Nephron (organoid): ENCODE data around the gene SMIM28.

Experiments
- H3K27ac Mint-ChIP-seq, 3 experiments: 2 replicates each; pipeline ENCODE4 v1.8.0; 2020; ENCODE audit warnings: mixed read lengths in 3 of 3, mild to moderate bottlenecking in 2 of 3, moderate library complexity in 1 of 3
- H3K27me3 Mint-ChIP-seq: 2 replicates; pipeline ENCODE4 v1.8.0; 2021; ENCODE audit warnings: low read depth, mild to moderate bottlenecking, moderate library complexity, mixed read lengths
- H3K36me3 Mint-ChIP-seq: 2 replicates; pipeline ENCODE4 v1.8.0; 2020; ENCODE audit warnings: low read depth, mixed read lengths
- H3K4me1 Mint-ChIP-seq: 2 replicates; pipeline ENCODE4 v1.8.0; 2020; ENCODE audit warnings: mixed read lengths
- H3K4me3 Mint-ChIP-seq, 3 experiments: 2 replicates each; pipeline ENCODE4 v1.8.0; 2020; ENCODE audit warnings: mild to moderate bottlenecking in 3 of 3, mixed read lengths in 3 of 3, moderate library complexity in 2 of 3
- H3K9me3 Mint-ChIP-seq: 2 replicates; pipeline ENCODE4 v1.8.0; 2020; ENCODE audit warnings: mixed read lengths
- CTCF ChIP-seq, 3 experiments: fragments of 200-600 bp; sonication (generic); IDR thresholded peaks; one replicate each; pipeline ENCODE4 v1.5.0; 2021; ENCODE audit warnings: antibody characterized with exemption in 3 of 3; ENCODE audit not compliant: unreplicated experiment in 3 of 3

SMIM28 gene

GRCh38 chr6:138374815-138375214 lies 2.9 kb upstream of the SMIM28 start:
- peaks cover 2% of the 10 kb centered on the region for H3K9me3 Mint-ChIP-seq
- no peak overlapping the region for H3K27ac Mint-ChIP-seq
- peaks cover 6% of the 10 kb centered on the region for H3K4me1 Mint-ChIP-seq
- H3K36me3 Mint-ChIP-seq: no peaks in the 10 kb centered on the region
- no peaks in the 10 kb centered on the region for H3K27me3 Mint-ChIP-seq
- no peak overlapping the region for H3K4me3 Mint-ChIP-seq
- no peak for TF ChIP-seq CTCF (IDR thresholded peaks at IDR 0.05; ENCODE audit: unreplicated experiment in 3 of 3)

DNA sequence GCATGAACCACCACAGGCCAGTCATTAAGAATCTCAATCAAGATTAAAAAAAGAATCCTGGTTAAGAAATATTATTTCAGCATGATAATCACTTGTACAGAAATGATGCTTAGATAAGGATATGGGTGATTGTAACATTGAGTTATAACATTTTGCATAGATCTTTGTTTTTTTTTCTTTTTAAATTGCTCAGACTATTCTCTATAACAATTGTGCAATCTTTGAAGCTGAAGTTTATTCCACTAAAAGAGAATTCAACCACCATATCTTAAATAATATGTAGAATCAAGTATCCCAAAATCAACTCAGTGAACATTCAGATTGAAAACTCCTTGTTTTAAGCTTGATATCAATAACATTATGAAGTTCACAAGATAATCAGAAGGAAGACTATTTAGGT lies 663 bp upstream of the SMIM28 start:
- Mint-ChIP-seq H3K4me3 (no peak overlapping the region), H3K27me3 (no peaks in the 10 kb centered on the region), H3K4me1 (no peaks in the 10 kb centered on the region), H3K36me3 (no peaks in the 10 kb centered on the region), H3K9me3 (no peaks in the 10 kb centered on the region), H3K27ac (no peak overlapping the region)
- no peak for TF ChIP-seq CTCF (IDR thresholded peaks at IDR 0.05; ENCODE audit: unreplicated experiment in 3 of 3)

DNA sequence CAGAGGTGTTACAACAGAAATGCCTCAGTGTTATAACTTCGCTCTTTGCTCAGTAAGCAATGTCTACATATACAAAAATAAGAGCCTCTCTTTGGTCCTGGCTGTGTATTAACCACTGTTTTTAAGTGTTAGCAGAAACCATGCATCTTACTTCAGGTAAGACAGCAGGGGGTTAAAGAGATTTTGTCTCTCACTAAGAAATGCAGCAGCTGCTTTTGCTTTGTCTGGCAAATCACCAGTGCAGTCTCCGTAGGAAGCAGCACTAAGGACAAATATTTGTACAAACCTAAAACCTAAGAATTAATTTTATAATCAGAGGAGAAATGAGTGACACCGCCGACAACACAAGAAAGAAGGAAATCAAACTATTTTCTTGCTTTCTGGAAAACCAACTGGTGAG lies 758 bp downstream of the SMIM28 start:
- Mint-ChIP-seq H3K27ac (no peak overlapping the region), H3K9me3 (no peaks in the 10 kb centered on the region), H3K27me3 (peaks cover 7% of the 10 kb centered on the region), H3K4me1 (no peaks in the 10 kb centered on the region), H3K36me3 (no peaks in the 10 kb centered on the region), H3K4me3 (no peak overlapping the region)
- TF ChIP-seq CTCF (IDR thresholded peaks at IDR 0.05; ENCODE audit: unreplicated experiment in 3 of 3): no peak

GRCh38 chr6:138382498-138383265 lies 5.0 kb downstream of the SMIM28 start:
- H3K9me3 Mint-ChIP-seq: no peaks in the 10 kb centered on the region
- H3K27ac Mint-ChIP-seq: no peak overlapping the region
- no peak overlapping the region for H3K4me3 Mint-ChIP-seq
- no peaks in the 10 kb centered on the region for H3K36me3 Mint-ChIP-seq
- H3K4me1 Mint-ChIP-seq: no peaks in the 10 kb centered on the region
- TF ChIP-seq CTCF (IDR thresholded peaks at IDR 0.05; ENCODE audit: unreplicated experiment in 3 of 3): no peak
- H3K27me3 Mint-ChIP-seq: peaks cover 10% of the 10 kb centered on the region

- Mint-ChIP-seq H3K4me3 (no peak overlapping the region), H3K36me3 (no peaks in the 10 kb centered on the region), H3K27me3 (peaks cover 13% of the 10 kb centered on the region), H3K9me3 (no peaks in the 10 kb centered on the region), H3K27ac (no peak overlapping the region), H3K4me1 (no peaks in the 10 kb centered on the region)
- TF ChIP-seq CTCF (IDR thresholded peaks at IDR 0.05; ENCODE audit: unreplicated experiment in 3 of 3): no peak
Measured at GRCh38 chr6:138383776-138384175, 6.1 kb downstream of the SMIM28 start.

- H3K36me3 Mint-ChIP-seq: no peaks in the 10 kb centered on the region
- H3K27ac Mint-ChIP-seq: no peak overlapping the region
- peaks cover 17% of the 10 kb centered on the region for H3K27me3 Mint-ChIP-seq
- H3K4me1 Mint-ChIP-seq: no peaks in the 10 kb centered on the region
- H3K4me3 Mint-ChIP-seq: no peak overlapping the region
- TF ChIP-seq CTCF (IDR thresholded peaks at IDR 0.05; ENCODE audit: unreplicated experiment in 3 of 3): no peak
- no peaks in the 10 kb centered on the region for H3K9me3 Mint-ChIP-seq
Measured at GRCh38 chr6:138386897-138387296, 9.2 kb downstream of the SMIM28 start.
